GM12801 (cell line): Measurements from ENCODE around the gene GFRA1.

Source experiments
- TF ChIP-seq, protein P1 (sequence below): IDR thresholded peaks from one replicate; pipeline ENCODE4 v1.5.1; 2011; ENCODE audit warnings: control low read depth; ENCODE audit not compliant: insufficient read length; ENCODE audit errors: extremely low read depth

Gene GFRA1

GRCh38 chr10:116097239-116097784 lies 175.7 kb downstream of the GFRA1 start:
- TF ChIP-seq, protein P1, sequence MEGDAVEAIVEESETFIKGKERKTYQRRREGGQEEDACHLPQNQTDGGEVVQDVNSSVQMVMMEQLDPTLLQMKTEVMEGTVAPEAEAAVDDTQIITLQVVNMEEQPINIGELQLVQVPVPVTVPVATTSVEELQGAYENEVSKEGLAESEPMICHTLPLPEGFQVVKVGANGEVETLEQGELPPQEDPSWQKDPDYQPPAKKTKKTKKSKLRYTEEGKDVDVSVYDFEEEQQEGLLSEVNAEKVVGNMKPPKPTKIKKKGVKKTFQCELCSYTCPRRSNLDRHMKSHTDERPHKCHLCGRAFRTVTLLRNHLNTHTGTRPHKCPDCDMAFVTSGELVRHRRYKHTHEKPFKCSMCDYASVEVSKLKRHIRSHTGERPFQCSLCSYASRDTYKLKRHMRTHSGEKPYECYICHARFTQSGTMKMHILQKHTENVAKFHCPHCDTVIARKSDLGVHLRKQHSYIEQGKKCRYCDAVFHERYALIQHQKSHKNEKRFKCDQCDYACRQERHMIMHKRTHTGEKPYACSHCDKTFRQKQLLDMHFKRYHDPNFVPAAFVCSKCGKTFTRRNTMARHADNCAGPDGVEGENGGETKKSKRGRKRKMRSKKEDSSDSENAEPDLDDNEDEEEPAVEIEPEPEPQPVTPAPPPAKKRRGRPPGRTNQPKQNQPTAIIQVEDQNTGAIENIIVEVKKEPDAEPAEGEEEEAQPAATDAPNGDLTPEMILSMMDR = no peak

GRCh38 chr10:116096526-116096925 lies 176.5 kb downstream of the GFRA1 start:
- TF ChIP-seq, protein P1 = no peak

GRCh38 chr10:116094356-116094755 lies 178.7 kb downstream of the GFRA1 start:
- TF ChIP-seq, protein P1 = no peak

DNA sequence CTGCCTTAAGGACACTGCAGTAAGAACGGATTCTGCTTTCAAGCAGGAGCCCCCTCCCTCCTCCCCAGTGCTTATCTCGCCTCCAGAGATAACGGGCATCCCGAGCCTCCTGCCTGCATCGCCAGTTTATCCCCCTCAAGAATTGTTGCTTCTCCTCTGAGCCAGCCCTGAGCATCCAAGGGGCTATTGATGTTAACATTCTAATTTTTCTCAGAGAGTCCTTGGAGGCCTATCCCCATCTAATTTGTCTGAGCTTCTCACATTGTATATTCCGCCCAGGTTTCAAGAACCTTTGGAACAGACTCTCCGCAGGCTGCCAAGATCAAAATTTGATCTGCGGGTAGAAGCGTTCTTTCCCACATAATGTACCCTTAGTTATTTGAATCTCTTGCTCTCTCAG lies 180.0 kb downstream of the GFRA1 start:
- TF ChIP-seq, protein P1 = no peak

DNA sequence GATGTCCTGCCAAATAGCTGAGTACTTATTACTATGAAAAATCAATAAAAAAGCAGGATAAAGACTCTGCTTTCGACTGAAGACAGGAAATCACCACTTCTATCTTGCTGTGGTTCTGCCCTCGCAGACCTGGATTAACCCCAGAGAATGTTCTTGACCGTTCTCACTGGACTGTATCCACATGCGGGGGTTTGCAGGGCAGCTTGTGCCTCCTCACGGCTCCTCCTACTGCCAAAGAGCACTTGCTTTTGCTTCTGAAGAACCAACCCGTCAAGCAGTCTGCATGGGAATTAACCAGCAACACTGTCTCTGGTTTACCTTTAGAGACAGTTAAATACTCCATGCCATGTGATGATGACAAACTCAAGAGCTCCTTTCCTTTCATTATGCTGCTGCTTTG lies 184.0 kb downstream of the GFRA1 start:
- TF ChIP-seq, protein P1 = no peak

- TF ChIP-seq, protein P1 = no peak
These were observed 187.7 kb downstream of the GFRA1 start for GRCh38 chr10:116085323-116085722.

GRCh38 chr10:116084161-116084560 lies 188.8 kb downstream of the GFRA1 start:
- TF ChIP-seq, protein P1 = no peak

DNA sequence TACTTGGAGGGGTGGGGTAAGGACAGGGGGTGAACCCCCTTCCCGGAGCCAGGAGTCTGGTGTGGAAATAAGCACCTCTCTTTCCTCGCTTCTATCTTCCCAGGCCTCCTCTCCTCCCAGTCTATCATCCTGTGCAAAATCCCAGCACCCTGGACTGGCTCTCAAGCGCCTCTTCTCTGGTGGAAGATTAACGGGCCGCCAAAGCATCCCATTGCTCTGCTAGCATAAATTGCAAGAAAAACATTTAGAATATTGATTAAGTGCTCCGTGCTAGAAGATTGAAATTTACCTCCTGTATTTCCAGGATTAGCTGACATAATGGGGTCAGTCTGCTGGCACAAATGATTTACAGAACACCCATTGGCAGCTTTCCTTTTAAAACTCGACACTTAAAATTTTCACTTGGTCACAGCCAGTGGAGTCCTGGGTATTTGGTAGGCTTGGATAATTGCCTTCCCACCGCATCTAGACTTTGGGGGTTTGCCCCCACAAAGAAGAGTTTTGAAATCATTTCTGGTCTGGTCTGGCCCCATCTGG lies 189.7 kb downstream of the GFRA1 start:
- TF ChIP-seq, protein P1 = no peak
